ENCODE data around the gene NR3C1. TPM values are rescaled to one million over a fixed set of nuclear protein-coding genes. Genes with fewer than 3 reads are reported as not detected.

NR3C1 gene
- polyA plus RNA-seq, 3 donors from 2014 or later: 87.3 to 142 (median 92.6) TPM

- Mint-ChIP-seq H3K4me1 (peaks cover 90 to 99% of the 10 kb centered on the region in 2 donors), H3K4me3 (peak overlapping the region in 2 of 5 donors; percentile 46), H3K27ac (peak overlapping the region in 5 of 6 donors; percentile 6 to 81 (median 65))
Measured at GRCh38 chr5:143360755-143361154, 42.7 kb downstream of the NR3C1 start.

GRCh38 chr5:143359869-143360268, 43.6 kb downstream of the NR3C1 start:
- Mint-ChIP-seq H3K36me3 (peaks cover 3 to 6% (median 5%) of the 10 kb centered on the region in 3 donors), H3K27ac (peak overlapping the region in 1 of 6 donors; percentile 4), H3K4me1 (peaks cover 86 to 99% of the 10 kb centered on the region in 2 donors), H3K27me3 (ENCODE audit: low read depth in 3 of 3) (peaks cover 0 to 3% (median under 1%) of the 10 kb centered on the region in 3 donors), H3K4me3 (no peak overlapping the region), H3K9me3 (no peaks in the 10 kb centered on the region)
- DNase-seq: peak in 1 of 3 donors; percentile 10

More at GRCh38 chr5:143360755-143361154, 42.7 kb downstream of the NR3C1 start:
- no peak for DNase-seq
- H3K36me3 Mint-ChIP-seq: peaks cover 3 to 6% (median 5%) of the 10 kb centered on the region in 3 donors
- no peaks in the 10 kb centered on the region for H3K9me3 Mint-ChIP-seq
- H3K27me3 Mint-ChIP-seq (ENCODE audit: low read depth in 3 of 3): peaks cover 0 to 3% (median 2%) of the 10 kb centered on the region in 3 donors

- no peak overlapping the region for H3K4me3 Mint-ChIP-seq
- H3K36me3 Mint-ChIP-seq: no peaks in the 10 kb centered on the region
- peaks cover 72 to 82% of the 10 kb centered on the region in 2 donors for H3K4me1 Mint-ChIP-seq
- H3K27ac Mint-ChIP-seq: peak overlapping the region in 3 of 6 donors; percentile 26 to 64 (median 28)
- H3K27me3 Mint-ChIP-seq (ENCODE audit: low read depth in 3 of 3): no peaks in the 10 kb centered on the region
- no peak for DNase-seq
- H3K9me3 Mint-ChIP-seq: no peaks in the 10 kb centered on the region
Measured at GRCh38 chr5:143356855-143357583, 46.5 kb downstream of the NR3C1 start.

GRCh38 chr5:143355710-143356109, 47.8 kb downstream of the NR3C1 start:
- DNase-seq: peak in 1 of 3 donors; percentile 32
- H3K9me3 Mint-ChIP-seq: no peaks in the 10 kb centered on the region
- peak overlapping the region in 4 of 6 donors; percentile 14 to 75 (median 40) for H3K27ac Mint-ChIP-seq
- H3K4me3 Mint-ChIP-seq: no peak overlapping the region
- H3K4me1 Mint-ChIP-seq: peaks cover 59 to 75% of the 10 kb centered on the region in 2 donors
- H3K27me3 Mint-ChIP-seq (ENCODE audit: low read depth in 3 of 3): no peaks in the 10 kb centered on the region
- no peaks in the 10 kb centered on the region for H3K36me3 Mint-ChIP-seq

- Mint-ChIP-seq H3K4me1 (peaks cover 43 to 62% of the 10 kb centered on the region in 2 donors), H3K27ac (peak overlapping the region; percentile 74 to 96 (median 93)), H3K36me3 (no peaks in the 10 kb centered on the region), H3K27me3 (ENCODE audit: low read depth in 3 of 3) (no peaks in the 10 kb centered on the region), H3K4me3 (peak overlapping the region; percentile 79 to 93 (median 86)), H3K9me3 (no peaks in the 10 kb centered on the region)
- DNase-seq: peak; percentile 17 to 30 (median 18)
Measured at GRCh38 chr5:143354025-143354424, 49.5 kb downstream of the NR3C1 start.

- H3K27ac Mint-ChIP-seq: peak overlapping the region; percentile 74 to 96 (median 93)
- no peaks in the 10 kb centered on the region for H3K36me3 Mint-ChIP-seq
- H3K27me3 Mint-ChIP-seq (ENCODE audit: low read depth in 3 of 3): no peaks in the 10 kb centered on the region
- no peaks in the 10 kb centered on the region for H3K9me3 Mint-ChIP-seq
- peak; percentile 35 to 44 (median 43) for DNase-seq
- H3K4me1 Mint-ChIP-seq: peaks cover 30 to 59% of the 10 kb centered on the region in 2 donors
- H3K4me3 Mint-ChIP-seq: peak overlapping the region; percentile 79 to 93 (median 86)
Measured at GRCh38 chr5:143352691-143353090, 50.8 kb downstream of the NR3C1 start.

- Mint-ChIP-seq H3K4me3 (no peak overlapping the region), H3K9me3 (no peaks in the 10 kb centered on the region), H3K27ac (no peak overlapping the region), H3K36me3 (no peaks in the 10 kb centered on the region), H3K27me3 (ENCODE audit: low read depth in 3 of 3) (no peaks in the 10 kb centered on the region), H3K4me1 (peaks cover 13 to 57% of the 10 kb centered on the region in 2 donors)
- no peak for DNase-seq
Measured at GRCh38 chr5:143350751-143351602, 52.5 kb downstream of the NR3C1 start.

- Mint-ChIP-seq H3K4me3 (no peak overlapping the region), H3K4me1 (peaks cover 6 to 57% of the 10 kb centered on the region in 2 donors), H3K9me3 (no peaks in the 10 kb centered on the region), H3K36me3 (no peaks in the 10 kb centered on the region), H3K27me3 (ENCODE audit: low read depth in 3 of 3) (no peaks in the 10 kb centered on the region), H3K27ac (no peak overlapping the region)
- no peak for DNase-seq
Measured at GRCh38 chr5:143350341-143350740, 53.1 kb downstream of the NR3C1 start.

- Mint-ChIP-seq H3K9me3 (no peaks in the 10 kb centered on the region), H3K36me3 (no peaks in the 10 kb centered on the region), H3K4me3 (no peak overlapping the region), H3K27ac (no peak overlapping the region), H3K4me1 (peaks cover 2 to 55% of the 10 kb centered on the region in 2 donors), H3K27me3 (ENCODE audit: low read depth in 3 of 3) (no peaks in the 10 kb centered on the region)
- DNase-seq: no peak
Measured at GRCh38 chr5:143349177-143349576, 54.3 kb downstream of the NR3C1 start.

GRCh38 chr5:143347698-143348344, 55.7 kb downstream of the NR3C1 start:
- peaks cover 14 to 51% of the 10 kb centered on the region in 2 donors for H3K4me1 Mint-ChIP-seq
- H3K9me3 Mint-ChIP-seq: no peaks in the 10 kb centered on the region
- no peak for DNase-seq
- H3K36me3 Mint-ChIP-seq: no peaks in the 10 kb centered on the region
- no peaks in the 10 kb centered on the region for H3K27me3 Mint-ChIP-seq (ENCODE audit: low read depth in 3 of 3)
- H3K4me3 Mint-ChIP-seq: peak overlapping the region in 1 of 5 donors; percentile 26
- peak overlapping the region in 5 of 6 donors; percentile 14 to 83 (median 71) for H3K27ac Mint-ChIP-seq

GRCh38 chr5:143347046-143347445, 56.4 kb downstream of the NR3C1 start:
- no peaks in the 10 kb centered on the region for H3K27me3 Mint-ChIP-seq (ENCODE audit: low read depth in 3 of 3)
- peaks cover 22 to 55% of the 10 kb centered on the region in 2 donors for H3K4me1 Mint-ChIP-seq
- H3K27ac Mint-ChIP-seq: peak overlapping the region in 4 of 6 donors; percentile 36 to 67 (median 48)
- H3K9me3 Mint-ChIP-seq: no peaks in the 10 kb centered on the region
- H3K4me3 Mint-ChIP-seq: peak overlapping the region in 1 of 5 donors; percentile 4
- no peaks in the 10 kb centered on the region for H3K36me3 Mint-ChIP-seq
- DNase-seq: no peak

GRCh38 chr5:143345671-143346440, 57.6 kb downstream of the NR3C1 start:
- H3K4me3 Mint-ChIP-seq: peak overlapping the region in 1 of 5 donors; percentile 18
- H3K4me1 Mint-ChIP-seq: peaks cover 34 to 59% of the 10 kb centered on the region in 2 donors
- no peak for DNase-seq
- peak overlapping the region in 5 of 6 donors; percentile 11 to 79 (median 23) for H3K27ac Mint-ChIP-seq
- H3K27me3 Mint-ChIP-seq (ENCODE audit: low read depth in 3 of 3): no peaks in the 10 kb centered on the region
- no peaks in the 10 kb centered on the region for H3K36me3 Mint-ChIP-seq
- no peaks in the 10 kb centered on the region for H3K9me3 Mint-ChIP-seq

GRCh38 chr5:143343042-143343441, 60.4 kb downstream of the NR3C1 start:
- Mint-ChIP-seq H3K27ac (peak overlapping the region in 3 of 6 donors; percentile 17 to 51 (median 28)), H3K27me3 (ENCODE audit: low read depth in 3 of 3) (no peaks in the 10 kb centered on the region), H3K9me3 (no peaks in the 10 kb centered on the region), H3K4me1 (peaks cover 54 to 67% of the 10 kb centered on the region in 2 donors), H3K36me3 (no peaks in the 10 kb centered on the region), H3K4me3 (no peak overlapping the region)
- no peak for DNase-seq

Data from immature natural killer cell (primary cell).